Gastroesophageal sphincter (tissue), 4 donors: ENCODE data around the gene GPX2. TPM values are rescaled to one million over a fixed set of nuclear protein-coding genes. Genes with fewer than 3 reads are reported as not detected.
A peak's percentile ranks its signal among the peaks of the same experiment; 100 is the strongest.

Experiments used
- ATAC-seq: fragments of 150-250 bp; one replicate; pipeline ENCODE4 v1.9.1; 2016; ENCODE audit warnings: mild to moderate bottlenecking, moderate library complexity
- H3K27ac ChIP-seq, 4 donors: fragments of 200-600 bp; sonication (generic) in 3 of 4; 1 replicate in 3 of 4; 2 replicates in 1 of 4; pipeline ENCODE4 v1.5.1; 2016 to 2019
- H3K27me3 ChIP-seq: fragments of 200-600 bp; sonication (generic); one replicate; pipeline ENCODE4 v1.5.1; 2019
- H3K36me3 ChIP-seq, 2 donors: fragments of 200-600 bp; sonication (generic); one replicate each; pipeline ENCODE4 v1.5.1; 2019; ENCODE audit warnings: control low read depth in 1 of 2
- H3K4me1 ChIP-seq, 3 donors: fragments of 200-600 bp; sonication (generic); 1 replicate in 2 of 3; 2 replicates in 1 of 3; pipeline ENCODE4 v1.5.1; 2016 to 2019; ENCODE audit warnings: control low read depth in 2 of 3
- H3K4me3 ChIP-seq, 2 donors: fragments of 200-600 bp; sonication (generic); one replicate each; pipeline ENCODE4 v1.5.1; 2019; ENCODE audit warnings: mild to moderate bottlenecking in 1 of 2, moderate library complexity in 1 of 2
- H3K9me3 ChIP-seq, 3 donors: fragments of 200-600 bp; sonication (generic); one replicate each; pipeline ENCODE4 v1.5.1; 2017 to 2019; ENCODE audit warnings: control low read depth in 2 of 3
- EP300 ChIP-seq: sonication (generic); formaldehyde crosslinking; IDR thresholded peaks from one replicate; pipeline ENCODE4 v1.6.1; 2017; ENCODE audit warnings: antibody characterized with exemption, mild to moderate bottlenecking
- POLR2A ChIP-seq, 2 donors: fragments of 450-650 bp; IDR thresholded peaks; one replicate each; pipeline ENCODE4 v1.6.1; 2017; ENCODE audit warnings: antibody characterized with exemption in 2 of 2, mild to moderate bottlenecking in 2 of 2, moderate library complexity in 1 of 2
- POLR2AphosphoS5 ChIP-seq: sonication (generic); formaldehyde crosslinking; IDR thresholded peaks from one replicate; pipeline ENCODE4 v1.6.1; 2017; ENCODE audit warnings: antibody characterized with exemption
- WGBS, 2 donors: methylation state at CpG; one replicate each; pipeline ENCODE4 v1.1.5; 2018; ENCODE audit warnings: low coverage in 1 of 2; 5-methylcytosine and 5-hydroxymethylcytosine counted together
- total RNA-seq, 4 donors: library from RNA; depleted of rRNA; stranded (reverse); fragments of >200 nt; gene quantifications; one replicate each; pipeline ENCODE4 v1.1.0, GENCODE V29; 2016
- TF ChIP-seq, protein P1 (sequence below), 4 experiments: fragments of 200-600 bp in 2 of 4; fragments of 450-650 bp in 2 of 4; sonication (generic) in 1 of 4; IDR thresholded peaks; one replicate each; pipeline ENCODE4 v1.5.1; 2017 to 2019; ENCODE audit warnings: antibody characterized with exemption in 4 of 4, mild to moderate bottlenecking in 2 of 4, moderate library complexity in 2 of 4

Gene GPX2
- total RNA-seq, 4 donors from 2014 or later: 0.93 to 10.6 (median 1.4) TPM; not detected in 1

DNA sequence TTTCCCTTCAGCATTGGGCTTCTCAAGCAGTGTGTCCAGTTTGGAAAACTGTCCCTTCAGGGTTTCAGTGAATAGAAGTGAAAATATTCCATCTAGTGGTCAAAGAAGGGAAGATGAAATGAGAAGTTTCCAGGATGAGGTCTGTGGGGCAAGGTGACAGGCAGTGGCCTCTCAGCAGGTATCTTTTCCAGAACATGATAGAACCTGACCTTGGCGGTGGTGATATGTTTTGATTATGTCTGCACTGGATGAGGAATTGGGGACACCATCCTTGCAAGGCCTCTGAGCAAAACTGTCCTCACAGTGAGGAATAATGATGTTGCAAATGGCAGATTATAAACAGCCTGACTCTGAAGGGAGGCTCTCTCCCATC, 4.7 kb downstream of the GPX2 start:
- Histone ChIP-seq H3K36me3 (peaks cover 0 to 70% of the 10 kb centered on the region in 2 donors), H3K9me3 (no peaks in the 10 kb centered on the region), H3K27me3 (no peaks in the 10 kb centered on the region), H3K4me3 (no peak overlapping the region), H3K27ac (peak overlapping the region in 2 of 4 donors; percentile 5 to 42), H3K4me1 (peaks cover 4 to 30% (median 5%) of the 10 kb centered on the region in 3 donors)
- 80 to 83% methylated on average over 1 of the region's 1 CpG for WGBS, 2 donors
- no peak for ATAC-seq
- TF ChIP-seq EP300: no peak
- TF ChIP-seq, protein P1, sequence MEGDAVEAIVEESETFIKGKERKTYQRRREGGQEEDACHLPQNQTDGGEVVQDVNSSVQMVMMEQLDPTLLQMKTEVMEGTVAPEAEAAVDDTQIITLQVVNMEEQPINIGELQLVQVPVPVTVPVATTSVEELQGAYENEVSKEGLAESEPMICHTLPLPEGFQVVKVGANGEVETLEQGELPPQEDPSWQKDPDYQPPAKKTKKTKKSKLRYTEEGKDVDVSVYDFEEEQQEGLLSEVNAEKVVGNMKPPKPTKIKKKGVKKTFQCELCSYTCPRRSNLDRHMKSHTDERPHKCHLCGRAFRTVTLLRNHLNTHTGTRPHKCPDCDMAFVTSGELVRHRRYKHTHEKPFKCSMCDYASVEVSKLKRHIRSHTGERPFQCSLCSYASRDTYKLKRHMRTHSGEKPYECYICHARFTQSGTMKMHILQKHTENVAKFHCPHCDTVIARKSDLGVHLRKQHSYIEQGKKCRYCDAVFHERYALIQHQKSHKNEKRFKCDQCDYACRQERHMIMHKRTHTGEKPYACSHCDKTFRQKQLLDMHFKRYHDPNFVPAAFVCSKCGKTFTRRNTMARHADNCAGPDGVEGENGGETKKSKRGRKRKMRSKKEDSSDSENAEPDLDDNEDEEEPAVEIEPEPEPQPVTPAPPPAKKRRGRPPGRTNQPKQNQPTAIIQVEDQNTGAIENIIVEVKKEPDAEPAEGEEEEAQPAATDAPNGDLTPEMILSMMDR (IDR thresholded peaks at IDR 0.05): peak; percentile 18 to 48 (median 39)

DNA sequence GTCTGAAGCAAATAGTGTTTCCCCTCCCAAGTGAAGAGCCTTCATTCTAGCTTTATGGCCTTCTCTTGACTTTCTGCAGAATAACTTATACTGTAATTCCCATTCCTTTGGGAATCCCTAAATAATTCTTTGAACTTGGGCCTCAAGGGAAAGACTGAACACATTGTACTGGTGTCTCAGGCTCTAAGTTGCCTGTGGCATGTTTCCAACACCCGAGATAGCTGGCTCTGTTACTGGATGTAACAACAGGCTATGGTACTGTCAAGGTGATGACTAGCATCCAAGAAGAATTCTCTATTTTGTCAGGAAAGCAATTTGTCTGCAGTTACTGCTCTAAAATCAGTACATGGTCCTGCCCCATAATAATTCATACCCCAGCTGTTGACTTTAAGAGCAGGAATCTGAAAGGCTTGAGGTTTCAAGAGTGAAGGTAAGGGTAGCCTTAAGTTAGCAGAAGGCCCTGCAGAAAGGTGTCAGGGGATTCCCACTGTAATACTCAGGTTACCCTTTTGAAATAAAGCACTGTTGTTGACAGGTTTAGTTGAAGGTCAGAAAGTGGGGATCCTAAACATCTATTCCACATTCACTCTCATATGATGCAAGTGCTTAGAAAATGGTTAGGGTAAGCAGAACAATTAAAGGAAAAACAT, 5.2 kb downstream of the GPX2 start:
- peaks cover 0 to 70% of the 10 kb centered on the region in 2 donors for H3K36me3 ChIP-seq
- TF ChIP-seq EP300 (no peak), POLR2AphosphoS5 (no peak), POLR2A (IDR thresholded peaks at IDR 0.05) (no peak)
- TF ChIP-seq, protein P1 (IDR thresholded peaks at IDR 0.05): no peak
- no peaks in the 10 kb centered on the region for H3K27me3 ChIP-seq
- 0 to 29% methylated on average over 1 of the region's 1 CpG for WGBS, 2 donors
- peak overlapping the region in 2 of 4 donors; percentile 5 to 42 for H3K27ac ChIP-seq
- peaks cover 4 to 30% (median 5%) of the 10 kb centered on the region in 3 donors for H3K4me1 ChIP-seq
- H3K9me3 ChIP-seq: no peaks in the 10 kb centered on the region
- no peak for ATAC-seq
- no peak overlapping the region for H3K4me3 ChIP-seq

DNA sequence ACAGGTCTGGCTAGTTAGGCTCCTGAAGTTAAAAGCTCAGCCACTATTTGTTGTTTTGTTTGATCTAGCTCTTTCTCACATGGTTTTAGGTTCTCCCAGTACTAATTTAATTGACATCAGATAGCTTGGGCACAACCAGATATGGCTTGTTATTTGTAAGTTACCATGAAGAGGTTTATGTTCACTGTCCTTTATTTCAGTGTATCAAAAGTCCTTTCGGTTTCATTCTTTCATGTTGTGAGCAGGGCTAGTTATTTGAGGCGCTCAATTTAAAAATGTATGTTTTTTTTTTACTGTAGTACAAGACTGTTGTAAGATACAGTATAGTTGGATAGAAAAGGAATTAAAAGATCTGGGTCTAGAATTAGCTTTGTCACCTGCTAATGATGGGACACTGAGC, 7.0 kb downstream of the GPX2 start:
- TF ChIP-seq EP300 (no peak), POLR2A (IDR thresholded peaks at IDR 0.05) (no peak), POLR2AphosphoS5 (no peak)
- TF ChIP-seq, protein P1 (IDR thresholded peaks at IDR 0.05): no peak
- no peak for ATAC-seq
- H3K9me3 ChIP-seq: no peaks in the 10 kb centered on the region
- peaks cover 5 to 37% (median 9%) of the 10 kb centered on the region in 3 donors for H3K4me1 ChIP-seq
- WGBS, 2 donors: 66% methylated on average over 2 of the region's 2 CpGs; no CpG with 5 or more reads in 1 of the 2 donors
- H3K27me3 ChIP-seq: no peaks in the 10 kb centered on the region
- no peak overlapping the region for H3K4me3 ChIP-seq
- no peak overlapping the region for H3K27ac ChIP-seq
- H3K36me3 ChIP-seq: peaks cover 0 to 70% of the 10 kb centered on the region in 2 donors

DNA sequence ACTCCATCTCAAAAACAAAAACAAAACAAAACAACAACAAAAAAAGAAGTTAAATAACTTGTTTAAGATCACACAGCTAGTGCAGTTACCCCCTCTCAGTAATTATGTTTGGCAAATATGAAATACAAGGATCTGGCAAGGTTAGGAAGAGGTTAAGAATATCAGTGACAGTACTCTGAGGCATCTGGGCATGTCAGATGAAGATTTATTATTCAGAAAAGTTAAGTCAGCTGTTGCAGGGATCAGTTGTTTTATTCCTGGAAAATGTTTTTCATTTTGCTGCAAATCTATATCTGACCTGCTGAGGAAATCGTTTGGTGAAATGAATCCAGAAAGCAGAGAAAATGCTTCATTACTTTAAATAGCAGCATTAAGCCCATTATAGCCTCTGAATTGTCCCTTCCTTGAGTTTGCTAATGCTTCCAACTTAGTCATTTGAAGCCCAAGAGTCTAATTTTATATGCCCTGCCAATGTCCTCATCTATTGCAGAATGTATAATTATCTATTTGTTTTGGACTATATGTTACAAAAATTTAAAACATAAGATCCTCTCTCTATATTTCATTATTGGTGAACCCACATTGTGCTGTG, 8.1 kb downstream of the GPX2 start:
- Histone ChIP-seq H3K27me3 (no peaks in the 10 kb centered on the region), H3K36me3 (peaks cover 0 to 62% of the 10 kb centered on the region in 2 donors), H3K4me1 (peaks cover 5 to 48% (median 14%) of the 10 kb centered on the region in 3 donors), H3K27ac (no peak overlapping the region), H3K4me3 (no peak overlapping the region), H3K9me3 (no peaks in the 10 kb centered on the region)
- TF ChIP-seq POLR2AphosphoS5: no peak
- TF ChIP-seq, protein P1 (IDR thresholded peaks at IDR 0.05): no peak
- WGBS, 2 donors: 44 to 47% methylated on average over 1 of the region's 1 CpG
- no peak for ATAC-seq

DNA sequence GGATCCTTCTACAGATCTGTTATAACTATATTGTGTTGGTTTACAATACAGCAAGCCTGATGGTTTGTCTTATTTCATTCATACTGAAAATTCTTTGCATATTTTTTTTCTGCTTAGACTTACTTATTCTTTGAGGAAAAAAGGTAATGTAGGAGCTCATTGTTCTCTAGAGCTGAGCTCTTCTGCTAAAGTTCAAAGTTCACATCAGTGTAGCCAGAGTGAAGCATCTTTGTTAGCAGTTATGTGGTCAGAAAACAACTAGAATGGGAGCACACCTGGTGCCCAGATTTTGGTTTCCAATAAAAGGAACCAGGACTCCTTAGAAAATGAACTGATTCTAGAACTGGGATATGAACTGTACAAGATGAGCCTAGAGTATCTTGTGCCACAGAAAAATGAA, 10.3 kb downstream of the GPX2 start:
- peak overlapping the region in 1 of 4 donors; percentile 3 for H3K27ac ChIP-seq
- H3K27me3 ChIP-seq: no peaks in the 10 kb centered on the region
- no peak overlapping the region for H3K4me3 ChIP-seq
- ATAC-seq: no peak
- no peaks in the 10 kb centered on the region for H3K9me3 ChIP-seq
- TF ChIP-seq EP300 (no peak), POLR2A (IDR thresholded peaks at IDR 0.05) (no peak), POLR2AphosphoS5 (no peak)
- TF ChIP-seq, protein P1 (IDR thresholded peaks at IDR 0.05): no peak
- peaks cover 0 to 65% of the 10 kb centered on the region in 2 donors for H3K36me3 ChIP-seq
- H3K4me1 ChIP-seq: peaks cover 1 to 58% (median 19%) of the 10 kb centered on the region in 3 donors
